Measurements from ENCODE around the gene IGIP.

DNA sequence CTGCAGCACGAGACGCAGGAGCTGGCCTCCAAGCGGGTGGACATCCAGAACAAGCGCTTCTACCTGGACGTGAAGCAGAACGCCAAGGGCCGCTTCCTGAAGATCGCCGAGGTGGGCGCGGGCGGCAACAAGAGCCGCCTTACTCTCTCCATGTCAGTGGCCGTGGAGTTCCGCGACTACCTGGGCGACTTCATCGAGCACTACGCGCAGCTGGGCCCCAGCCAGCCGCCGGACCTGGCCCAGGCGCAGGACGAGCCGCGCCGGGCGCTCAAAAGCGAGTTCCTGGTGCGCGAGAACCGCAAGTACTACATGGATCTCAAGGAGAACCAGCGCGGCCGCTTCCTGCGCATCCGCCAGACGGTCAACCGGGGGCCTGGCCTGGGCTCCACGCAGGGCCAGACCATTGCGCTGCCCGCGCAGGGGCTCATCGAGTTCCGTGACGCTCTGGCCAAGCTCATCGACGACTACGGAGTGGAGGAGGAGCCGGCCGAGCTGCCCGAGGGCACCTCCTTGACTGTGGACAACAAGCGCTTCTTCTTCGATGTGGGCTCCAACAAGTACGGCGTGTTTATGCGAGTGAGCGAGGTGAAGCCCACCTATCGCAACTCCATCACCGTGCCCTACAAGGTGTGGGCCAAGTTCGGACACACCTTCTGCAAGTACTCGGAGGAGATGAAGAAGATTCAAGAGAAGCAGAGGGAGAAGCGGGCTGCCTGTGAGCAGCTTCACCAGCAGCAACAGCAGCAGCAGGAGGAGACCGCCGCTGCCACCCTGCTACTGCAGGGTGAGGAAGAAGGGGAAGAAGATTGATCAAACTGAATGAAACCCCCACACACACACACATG, 11.2 kb upstream of the IGIP start:
- TF ChIP-seq TAF1 (IDR thresholded peaks at IDR 0.05; ENCODE audit: borderline replicate concordance, low read depth, low read length): no peak
- no peak for TF ChIP-seq POLR2A (IDR thresholded peaks at IDR 0.05; ENCODE audit: low read depth, low read length)

Measured in GM12892 (cell line).